ENCODE results near the gene BLOC1S4.
"Not testable (repeated sequence)": the region's sequence is repeated elsewhere in the genome, so short reads cannot be mapped to it uniquely, and the experiment has no call there.

BLOC1S4 gene

GRCh38 chr4:6720202-6720699, 4.3 kb downstream of the BLOC1S4 start:
- DNase-seq (ENCODE audit: low read depth), result no peak
- H3K4me3 ChIP-seq (ENCODE audit: low read length), result no peak overlapping the region
- peak; percentile 92 for TF ChIP-seq CTCF (conservative IDR thresholded peaks at IDR 0.05; ENCODE audit: low read depth, low read length)

GRCh38 chr4:6721121-6721520, 5.1 kb downstream of the BLOC1S4 start:
- no peak for TF ChIP-seq CTCF (conservative IDR thresholded peaks at IDR 0.05; ENCODE audit: low read depth, low read length)
- DNase-seq (ENCODE audit: low read depth), result no peak
- H3K4me3 ChIP-seq (ENCODE audit: low read length), result no peak overlapping the region

- TF ChIP-seq CTCF (conservative IDR thresholded peaks at IDR 0.05; ENCODE audit: low read depth, low read length), result no peak
- DNase-seq (ENCODE audit: low read depth), result no peak
- H3K4me3 ChIP-seq (ENCODE audit: low read length), result no peak overlapping the region
Measured at GRCh38 chr4:6722891-6723290, 6.9 kb downstream of the BLOC1S4 start.

GRCh38 chr4:6723851-6724250, 7.9 kb downstream of the BLOC1S4 start:
- no peak for TF ChIP-seq CTCF (conservative IDR thresholded peaks at IDR 0.05; ENCODE audit: low read depth, low read length)
- H3K4me3 ChIP-seq (ENCODE audit: low read length), result no peak overlapping the region
- DNase-seq (ENCODE audit: low read depth), result no peak

- no peak overlapping the region for H3K4me3 ChIP-seq (ENCODE audit: low read length)
- DNase-seq (ENCODE audit: low read depth), result no peak
- TF ChIP-seq CTCF (conservative IDR thresholded peaks at IDR 0.05; ENCODE audit: low read depth, low read length), result no peak
Measured at GRCh38 chr4:6724421-6725111, 8.6 kb downstream of the BLOC1S4 start.

- DNase-seq (ENCODE audit: low read depth); H3K4me3 ChIP-seq (ENCODE audit: low read length): not testable (repeated sequence)
Measured at GRCh38 chr4:6725427-6725961, 9.5 kb downstream of the BLOC1S4 start.

GRCh38 chr4:6727081-6727942, 11.3 kb downstream of the BLOC1S4 start:
- no peak overlapping the region for H3K4me3 ChIP-seq (ENCODE audit: low read length)
- no peak for TF ChIP-seq CTCF (conservative IDR thresholded peaks at IDR 0.05; ENCODE audit: low read depth, low read length)
- DNase-seq (ENCODE audit: low read depth), result no peak

All from retinal pigment epithelial cell (primary cell).